K562 (cell line): ENCODE data around the gene RPTOR. TPM values are rescaled to one million over a fixed set of nuclear protein-coding genes. Genes with fewer than 3 reads are reported as not detected.

Experiments
- ATAC-seq: fragments of 200-7000 bp; cut with Tn5 transposase; 3 replicates; pipeline ENCODE4 v1.9.1; 2020; ENCODE audit warnings: moderate library complexity
- BruUV-seq: library from RNA; stranded (reverse); fragments of 400-500 nt; replicated peaks from 2 replicates; lab custom pipeline; 2021; lab: Mats Ljungman, UMichigan
- CTCF ChIA-PET: fragments of 300-600 bp; formaldehyde crosslinking; extraction: SDS; loops from one replicate; lab custom pipeline; 2021; ENCODE audit warnings: low intra/inter-chr PET ratio; lab: Yijun Ruan, JAX
- POLR2A ChIA-PET: fragments of 300-600, 350-650 bp; sonication (Branson Sonifier 250); formaldehyde crosslinking; extraction: SDS; loops from one replicate; lab custom pipeline; 2021; ENCODE audit warnings: antibody characterized with exemption, inconsistent platforms; lab: Yijun Ruan, JAX
- DNase-seq, 4 experiments: peaks; one replicate each; pipeline versions ENCODE4 v3.0.0 to v3.0.0-alpha.2; 2011 to 2018; ENCODE audit warnings: low spot score in 3 of 4, mixed read lengths in 3 of 4; ENCODE audit errors: extremely low read depth in 1 of 4
- FAIRE-seq: peaks from 2 replicates; lab custom pipeline; 2011; peaks lifted over from hg19 to GRCh38; lab: Jason Lieb, UNC
- H2AFZ ChIP-seq: 2 replicates; pipeline ENCODE4 v1.6.0; 2011; ENCODE audit warnings: low read depth, low read length, control low read depth, inconsistent platforms
- H3K27ac ChIP-seq: fragments of 200-600 bp; 3 replicates; pipeline ENCODE4 v1.8.0; 2011; ENCODE audit warnings: low read depth, mild to moderate bottlenecking, control low read depth, inconsistent platforms, low read length, moderate library complexity, mixed read lengths; ENCODE audit errors: extremely low read depth
- H3K27me3 ChIP-seq, 2 experiments: fragments of 300-600 bp in 1 of 2; 2 replicates in 1 of 2; 3 replicates in 1 of 2; pipeline versions ENCODE4 v1.6.0 to v1.8.0; 2011; ENCODE audit warnings: inconsistent platforms in 2 of 2, low read length in 2 of 2, mild to moderate bottlenecking in 1 of 2, mixed read lengths in 1 of 2, moderate library complexity in 1 of 2; ENCODE audit not compliant: control insufficient read depth in 2 of 2, insufficient read depth in 2 of 2
- H3K36me3 ChIP-seq: fragments of 300-600 bp; 3 replicates; pipeline ENCODE4 v1.8.0; 2011; ENCODE audit warnings: mild to moderate bottlenecking, low read length, inconsistent platforms; ENCODE audit not compliant: control insufficient read depth, insufficient read depth
- H3K4me1 ChIP-seq, 2 experiments: fragments of 200-600 bp in 1 of 2; replicated peaks in 1 of 2; 2 replicates in 1 of 2; 3 replicates in 1 of 2; pipeline versions ENCODE4 v1.5.1 to v1.8.0; 2011; ENCODE audit warnings: inconsistent platforms in 2 of 2, low read length in 2 of 2, mild to moderate bottlenecking in 1 of 2, mixed read lengths in 1 of 2, moderate library complexity in 1 of 2; ENCODE audit not compliant: control insufficient read depth in 2 of 2, insufficient read depth in 2 of 2
- H3K4me2 ChIP-seq: 2 replicates; pipeline ENCODE4 v1.6.1; 2011; ENCODE audit warnings: low read length, control low read depth, inconsistent platforms, mixed read lengths; ENCODE audit not compliant: insufficient read depth
- H3K4me3 ChIP-seq: fragments of 200-600 bp; sonication (generic), shearing (Covaris generic); 2 replicates; pipeline ENCODE4 v1.5.1; 2016; ENCODE audit warnings: control low read depth, inconsistent platforms
- H3K79me2 ChIP-seq: fragments of 200-600 bp; 3 replicates; pipeline ENCODE4 v1.8.0; 2011; ENCODE audit warnings: low read length, inconsistent platforms; ENCODE audit not compliant: control insufficient read depth, insufficient read depth
- H3K9ac ChIP-seq, 2 experiments: 2 replicates each; pipeline versions ENCODE4 v1.6.0 to v1.6.1; 2011; ENCODE audit warnings: low read depth in 2 of 2, low read length in 2 of 2, control low read depth in 1 of 2, inconsistent platforms in 1 of 2, mild to moderate bottlenecking in 1 of 2, mixed read lengths in 1 of 2; ENCODE audit not compliant: insufficient read depth in 1 of 2
- H3K9me1 ChIP-seq: one replicate; pipeline ENCODE4 v1.6.0; 2011; ENCODE audit warnings: inconsistent platforms, mild to moderate bottlenecking, low read length, moderate library complexity; ENCODE audit not compliant: control insufficient read depth, insufficient read depth
- H3K9me3 ChIP-seq: replicated peaks from 2 replicates; pipeline ENCODE4 v1.5.1; 2011; ENCODE audit warnings: low read depth, low read length, inconsistent platforms; ENCODE audit not compliant: control insufficient read depth, insufficient read depth
- H4K20me1 ChIP-seq: replicated peaks from 2 replicates; pipeline ENCODE4 v1.6.1; 2011; ENCODE audit warnings: low read length, inconsistent platforms, mixed read lengths; ENCODE audit not compliant: control insufficient read depth, insufficient read depth
- POLR3A ChIP-seq: IDR thresholded peaks from 2 replicates; pipeline ENCODE4 v1.6.1; 2011; ENCODE audit warnings: borderline replicate concordance, mild to moderate bottlenecking, moderate library complexity; ENCODE audit not compliant: insufficient read length, insufficient read depth; ENCODE audit errors: extremely low read depth
- RFX1 ChIP-seq: fragments of 450-650 bp; IDR thresholded peaks from 2 replicates; pipeline ENCODE4 v1.6.1; 2016; ENCODE audit warnings: mild to moderate bottlenecking, moderate library complexity
- SRF ChIP-seq, 2 experiments: fragments of 250-450, 450-650 bp in 1 of 2; sonication (Bioruptor Pico) in 1 of 2; sonication (generic) in 1 of 2; formaldehyde crosslinking; IDR thresholded peaks; 2 replicates each; pipeline versions ENCODE4 v1.5.0 to v1.5.1; 2020 to 2022; ENCODE audit warnings: mild to moderate bottlenecking in 1 of 2, missing genetic modification reagents in 1 of 2
- TBP ChIP-seq: optimal IDR thresholded peaks from 2 replicates; pipeline ENCODE3; 2011; ENCODE audit warnings: low read depth, low read length, improper control_type of control experiment
- ZNF232 ChIP-seq: sonication (generic); formaldehyde crosslinking; IDR thresholded peaks from 2 replicates; pipeline ENCODE4 v1.8.0; 2022; ENCODE audit warnings: mild to moderate bottlenecking, missing genetic modification reagents
- WGBS: fragments of 100-300 bp; shearing (Covaris generic); methylation state at CpG from one replicate; pipeline ENCODE4 v1.1.6; 2016; ENCODE audit warnings: low coverage, mixed read lengths; ENCODE audit not compliant: insufficient coverage; ENCODE audit errors: missing lambda C conversion rate; 5-methylcytosine and 5-hydroxymethylcytosine counted together
- in situ Hi-C: fragments of 300-500 bp; cut with MboI; formaldehyde crosslinking; loops from 4 replicates; pipeline ENCODE4 v1.15.0; 2018; ENCODE audit warnings: inconsistent platforms, mixed read lengths
- intact Hi-C: fragments of 100-400 bp; cut with micrococcal nuclease; formaldehyde crosslinking; loops from 2 replicates; pipeline ENCODE4 v1.14.2; 2022
- polyA plus RNA-seq, 8 experiments: library from polyadenylated mRNA; depleted of rRNA in 4 of 8; stranded (reverse) in 5 of 8; unstranded in 3 of 8; fragments of >200 nt; fragmentation: Nextera tagmentation in 2 of 8; fragmentation: Illumina TruSeq in 1 of 8; extraction: Ambion mirVana in 2 of 8; extraction: Trizol in 1 of 8; gene quantifications; 2 replicates each; pipeline versions ENCODE4 v1.2.1 to v1.2.3, GENCODE V29; 2011 to 2014; ENCODE audit warnings: inconsistent platforms in 1 of 8, missing spikeins in 1 of 8
- total RNA-seq, 7 experiments: library from RNA; depleted of rRNA in 6 of 7; stranded (reverse); fragments of >200 nt in 6 of 7; fragmentation: Illumina TruSeq in 2 of 7; extraction: Trizol in 2 of 7; gene quantifications; 2 replicates each; pipeline versions ENCODE4 v1.2.1 to v1.2.3, GENCODE V29; 2011 to 2021; ENCODE audit warnings: low replicate concordance in 1 of 7
- TF ChIP-seq, protein P1 (sequence below), 2 experiments: IDR thresholded peaks; 2 replicates each; pipeline ENCODE4 v1.6.1; 2012; ENCODE audit warnings: improper control_type of control experiment in 2 of 2, low read depth in 2 of 2, low read length in 2 of 2, borderline replicate concordance in 1 of 2
- TF ChIP-seq, protein P2 (sequence below): fragments of 200-800 bp; sonication (Bioruptor generic); IDR thresholded peaks from 2 replicates; pipeline ENCODE4 v1.6.1; 2017; ENCODE audit warnings: missing genetic modification characterization, missing compliant biosample characterization
- TF ChIP-seq, protein P3 (sequence below), 2 experiments: fragments of 150-350 bp in 1 of 2; IDR thresholded peaks; 2 replicates each; pipeline ENCODE4 v1.6.1; 2012 to 2016; ENCODE audit warnings: low read depth in 2 of 2, low read length in 2 of 2, mild to moderate bottlenecking in 1 of 2, moderate library complexity in 1 of 2

The RPTOR gene
- total and polyA plus RNA-seq, 9 of the 15 experiments (the other 6 are each of a cell fraction or from before 2014, with no cell fraction given): 0.24 to 54.1 (median 10.2) TPM

- TF ChIP-seq, protein P1, sequence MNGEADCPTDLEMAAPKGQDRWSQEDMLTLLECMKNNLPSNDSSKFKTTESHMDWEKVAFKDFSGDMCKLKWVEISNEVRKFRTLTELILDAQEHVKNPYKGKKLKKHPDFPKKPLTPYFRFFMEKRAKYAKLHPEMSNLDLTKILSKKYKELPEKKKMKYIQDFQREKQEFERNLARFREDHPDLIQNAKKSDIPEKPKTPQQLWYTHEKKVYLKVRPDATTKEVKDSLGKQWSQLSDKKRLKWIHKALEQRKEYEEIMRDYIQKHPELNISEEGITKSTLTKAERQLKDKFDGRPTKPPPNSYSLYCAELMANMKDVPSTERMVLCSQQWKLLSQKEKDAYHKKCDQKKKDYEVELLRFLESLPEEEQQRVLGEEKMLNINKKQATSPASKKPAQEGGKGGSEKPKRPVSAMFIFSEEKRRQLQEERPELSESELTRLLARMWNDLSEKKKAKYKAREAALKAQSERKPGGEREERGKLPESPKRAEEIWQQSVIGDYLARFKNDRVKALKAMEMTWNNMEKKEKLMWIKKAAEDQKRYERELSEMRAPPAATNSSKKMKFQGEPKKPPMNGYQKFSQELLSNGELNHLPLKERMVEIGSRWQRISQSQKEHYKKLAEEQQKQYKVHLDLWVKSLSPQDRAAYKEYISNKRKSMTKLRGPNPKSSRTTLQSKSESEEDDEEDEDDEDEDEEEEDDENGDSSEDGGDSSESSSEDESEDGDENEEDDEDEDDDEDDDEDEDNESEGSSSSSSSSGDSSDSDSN (IDR thresholded peaks at IDR 0.05; ENCODE audit: borderline replicate concordance in 1 of 2, low read depth in 2 of 2, low read length in 2 of 2): no peak
- TF ChIP-seq RFX1 (no peak), TBP (no peak)
- TF ChIP-seq, protein P2, sequence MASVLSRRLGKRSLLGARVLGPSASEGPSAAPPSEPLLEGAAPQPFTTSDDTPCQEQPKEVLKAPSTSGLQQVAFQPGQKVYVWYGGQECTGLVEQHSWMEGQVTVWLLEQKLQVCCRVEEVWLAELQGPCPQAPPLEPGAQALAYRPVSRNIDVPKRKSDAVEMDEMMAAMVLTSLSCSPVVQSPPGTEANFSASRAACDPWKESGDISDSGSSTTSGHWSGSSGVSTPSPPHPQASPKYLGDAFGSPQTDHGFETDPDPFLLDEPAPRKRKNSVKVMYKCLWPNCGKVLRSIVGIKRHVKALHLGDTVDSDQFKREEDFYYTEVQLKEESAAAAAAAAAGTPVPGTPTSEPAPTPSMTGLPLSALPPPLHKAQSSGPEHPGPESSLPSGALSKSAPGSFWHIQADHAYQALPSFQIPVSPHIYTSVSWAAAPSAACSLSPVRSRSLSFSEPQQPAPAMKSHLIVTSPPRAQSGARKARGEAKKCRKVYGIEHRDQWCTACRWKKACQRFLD (CRISPR knock-in tag): no peak
Measured at GRCh38 chr17:80768936-80769335, 224.3 kb downstream of the RPTOR start (continued).

DNA sequence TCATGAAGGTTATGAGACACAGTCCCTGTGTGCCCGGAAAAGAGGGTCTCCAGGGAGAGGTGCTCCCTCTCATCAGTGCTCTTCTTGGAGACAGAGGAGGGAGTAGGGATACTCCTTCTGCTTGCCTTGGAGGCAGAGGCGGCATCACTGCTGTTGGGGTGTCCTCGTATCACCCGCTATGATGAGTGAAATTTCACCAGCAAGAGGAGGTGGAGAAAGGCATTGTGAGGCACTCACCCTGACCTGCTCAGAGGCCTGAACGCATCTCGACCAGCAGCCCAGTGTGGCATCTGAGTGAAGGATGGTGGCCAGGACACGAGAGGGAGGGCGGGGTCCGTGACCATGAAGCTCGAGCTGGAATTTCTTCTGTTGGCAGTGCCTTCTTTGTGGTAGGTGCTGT lies 224.9 kb downstream of the RPTOR start:
- Histone ChIP-seq H3K27me3 (no peaks in the 10 kb centered on the region), H2AFZ (no peak overlapping the region), H3K4me3 (no peak overlapping the region), H4K20me1 (no peaks in the 10 kb centered on the region), H3K4me1 (no peaks in the 10 kb centered on the region), H3K9me3 (no peaks in the 10 kb centered on the region), H3K9ac (no peak overlapping the region), H3K4me2 (no peak overlapping the region), H3K27ac (no peak overlapping the region), H3K36me3 (peaks cover 4% of the 10 kb centered on the region; the same call in 1 of the 3 replicates), H3K79me2 (no peaks in the 10 kb centered on the region), H3K9me1 (no peaks in the 10 kb centered on the region)
- TF ChIP-seq, protein P3, sequence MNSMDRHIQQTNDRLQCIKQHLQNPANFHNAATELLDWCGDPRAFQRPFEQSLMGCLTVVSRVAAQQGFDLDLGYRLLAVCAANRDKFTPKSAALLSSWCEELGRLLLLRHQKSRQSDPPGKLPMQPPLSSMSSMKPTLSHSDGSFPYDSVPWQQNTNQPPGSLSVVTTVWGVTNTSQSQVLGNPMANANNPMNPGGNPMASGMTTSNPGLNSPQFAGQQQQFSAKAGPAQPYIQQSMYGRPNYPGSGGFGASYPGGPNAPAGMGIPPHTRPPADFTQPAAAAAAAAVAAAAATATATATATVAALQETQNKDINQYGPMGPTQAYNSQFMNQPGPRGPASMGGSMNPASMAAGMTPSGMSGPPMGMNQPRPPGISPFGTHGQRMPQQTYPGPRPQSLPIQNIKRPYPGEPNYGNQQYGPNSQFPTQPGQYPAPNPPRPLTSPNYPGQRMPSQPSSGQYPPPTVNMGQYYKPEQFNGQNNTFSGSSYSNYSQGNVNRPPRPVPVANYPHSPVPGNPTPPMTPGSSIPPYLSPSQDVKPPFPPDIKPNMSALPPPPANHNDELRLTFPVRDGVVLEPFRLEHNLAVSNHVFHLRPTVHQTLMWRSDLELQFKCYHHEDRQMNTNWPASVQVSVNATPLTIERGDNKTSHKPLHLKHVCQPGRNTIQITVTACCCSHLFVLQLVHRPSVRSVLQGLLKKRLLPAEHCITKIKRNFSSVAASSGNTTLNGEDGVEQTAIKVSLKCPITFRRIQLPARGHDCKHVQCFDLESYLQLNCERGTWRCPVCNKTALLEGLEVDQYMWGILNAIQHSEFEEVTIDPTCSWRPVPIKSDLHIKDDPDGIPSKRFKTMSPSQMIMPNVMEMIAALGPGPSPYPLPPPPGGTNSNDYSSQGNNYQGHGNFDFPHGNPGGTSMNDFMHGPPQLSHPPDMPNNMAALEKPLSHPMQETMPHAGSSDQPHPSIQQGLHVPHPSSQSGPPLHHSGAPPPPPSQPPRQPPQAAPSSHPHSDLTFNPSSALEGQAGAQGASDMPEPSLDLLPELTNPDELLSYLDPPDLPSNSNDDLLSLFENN (IDR thresholded peaks at IDR 0.05; ENCODE audit: low read depth in 2 of 2, low read length in 2 of 2): no peak
- TF ChIP-seq POLR3A (no peak), SRF (CRISPR knock-in tag; IDR thresholded peaks at IDR 0.05) (no peak), ZNF232 (CRISPR knock-in tag) (no peak)
- TF ChIP-seq, protein P2 (CRISPR knock-in tag): no peak
- in situ Hi-C loops: no loop called here
- CTCF ChIA-PET: no interaction called here
- POLR2A ChIA-PET: no interaction called here
- no peak for FAIRE-seq
- no peak for DNase-seq
- intact Hi-C loops: no loop called here
- no peak for ATAC-seq
- 92% methylated on average over 10 of the region's 10 CpGs for WGBS
- no TSS peak for BruUV-seq
